CD4-positive, alpha-beta T cell treated with Interferon gamma for 1 hour (primary cell): Measurements from ENCODE around the gene ABHD10.
A peak's percentile ranks its signal among the peaks of the same experiment; 100 is the strongest.

Experiments
- DNase-seq: peaks from one replicate; pipeline ENCODE4 v3.0.0-alpha.2; 2020

ABHD10 gene

DNA sequence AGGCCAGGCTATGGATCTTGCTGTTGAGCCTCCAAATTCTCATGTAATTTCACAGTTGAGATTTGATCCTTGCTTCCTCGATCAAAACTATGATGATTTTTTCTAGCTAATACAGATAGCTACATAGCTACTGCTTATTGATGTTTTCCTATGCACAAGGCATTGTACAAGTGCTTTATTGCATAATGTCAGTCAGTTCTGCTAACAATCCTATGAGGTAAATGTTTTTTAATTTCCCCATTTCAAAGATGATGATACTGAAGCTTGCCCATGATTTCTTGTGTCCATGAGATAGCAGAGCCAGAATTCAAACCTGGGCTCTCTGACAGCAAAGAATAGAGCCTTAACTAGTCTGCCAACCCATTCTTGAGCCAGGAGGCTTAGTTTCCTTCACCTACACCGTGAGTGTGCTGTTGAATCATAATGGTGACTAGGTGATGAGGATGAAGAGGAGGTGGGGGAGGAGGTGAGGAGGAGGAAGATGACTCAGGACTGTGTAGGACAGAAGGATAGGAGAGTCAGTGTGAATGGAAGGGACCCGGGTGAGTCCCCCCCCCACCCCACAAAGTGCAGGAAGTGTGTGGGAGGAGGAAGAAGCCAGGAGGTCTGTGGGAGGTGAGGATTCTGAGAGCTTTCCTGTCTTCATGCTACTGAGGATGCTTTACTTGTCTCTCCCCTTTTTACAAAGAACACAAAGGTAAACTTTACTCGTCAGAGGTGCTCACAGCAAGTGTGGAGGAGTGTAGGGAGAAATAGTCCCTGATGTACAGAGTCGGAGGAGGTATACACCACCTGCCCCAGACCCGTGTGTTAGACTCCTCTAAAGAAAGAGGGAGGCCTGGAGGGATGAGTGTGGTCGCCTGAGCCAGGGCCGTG is 23.5 kb downstream of the ABHD10 start:
- no peak for DNase-seq

DNA sequence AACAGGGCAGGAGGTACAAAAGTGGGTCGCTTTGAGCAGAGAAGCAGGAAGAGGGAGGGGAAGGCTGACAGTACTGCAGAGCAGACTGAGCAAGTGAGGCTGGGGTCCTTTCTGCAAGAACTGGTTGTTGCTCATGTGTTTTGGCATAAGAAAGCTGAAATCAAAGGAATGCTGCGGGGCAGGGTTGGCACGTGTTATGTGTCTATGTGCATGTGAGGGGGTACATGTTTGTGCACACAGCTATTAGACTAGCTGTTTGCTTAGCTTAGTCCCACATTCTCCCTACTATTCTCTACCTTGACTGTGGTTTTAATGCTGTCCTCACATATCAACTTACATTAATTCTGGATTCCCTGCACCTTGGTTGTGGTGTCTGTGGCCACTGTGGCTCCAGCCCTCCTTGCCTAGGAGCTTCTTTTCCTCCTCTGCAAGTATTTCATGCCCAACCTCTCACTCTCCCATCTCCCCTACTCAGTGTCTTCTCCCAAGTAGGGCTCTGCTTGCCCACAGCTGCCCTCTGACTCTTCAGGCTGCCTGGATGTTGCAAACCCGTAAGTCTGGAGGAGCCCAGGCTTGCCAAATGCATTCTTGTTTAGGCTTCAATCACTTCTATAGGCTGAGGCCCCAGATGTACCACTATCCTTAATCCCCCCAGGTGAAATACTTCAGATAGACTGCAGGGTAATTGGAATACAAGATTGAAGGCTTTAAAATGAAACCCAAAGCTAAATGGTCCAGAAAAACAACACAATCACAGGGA is 24.7 kb downstream of the ABHD10 start:
- no peak for DNase-seq

DNA sequence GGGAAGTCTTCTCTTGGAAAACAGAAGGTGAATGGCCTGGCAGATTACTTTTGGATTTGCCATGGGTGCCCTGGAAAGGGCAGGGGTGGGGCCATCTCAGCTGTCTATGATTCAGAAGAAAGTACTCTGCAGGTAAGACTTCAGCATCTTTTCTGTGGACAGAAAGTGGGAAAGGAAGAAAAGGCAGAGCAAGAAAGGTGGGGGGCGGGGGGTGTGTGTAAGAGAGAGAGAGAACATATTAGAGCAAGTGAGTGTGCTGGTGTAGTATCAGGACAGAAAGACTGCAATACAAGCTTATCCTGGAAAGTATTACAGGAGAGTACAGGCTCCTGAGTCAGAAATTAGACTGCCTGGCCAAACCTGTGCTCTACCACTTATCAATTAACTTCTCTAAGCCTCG is 25.4 kb downstream of the ABHD10 start:
- no peak for DNase-seq

GRCh38 chr3:112004669-112005068 is 25.8 kb downstream of the ABHD10 start:
- no peak for DNase-seq

DNA sequence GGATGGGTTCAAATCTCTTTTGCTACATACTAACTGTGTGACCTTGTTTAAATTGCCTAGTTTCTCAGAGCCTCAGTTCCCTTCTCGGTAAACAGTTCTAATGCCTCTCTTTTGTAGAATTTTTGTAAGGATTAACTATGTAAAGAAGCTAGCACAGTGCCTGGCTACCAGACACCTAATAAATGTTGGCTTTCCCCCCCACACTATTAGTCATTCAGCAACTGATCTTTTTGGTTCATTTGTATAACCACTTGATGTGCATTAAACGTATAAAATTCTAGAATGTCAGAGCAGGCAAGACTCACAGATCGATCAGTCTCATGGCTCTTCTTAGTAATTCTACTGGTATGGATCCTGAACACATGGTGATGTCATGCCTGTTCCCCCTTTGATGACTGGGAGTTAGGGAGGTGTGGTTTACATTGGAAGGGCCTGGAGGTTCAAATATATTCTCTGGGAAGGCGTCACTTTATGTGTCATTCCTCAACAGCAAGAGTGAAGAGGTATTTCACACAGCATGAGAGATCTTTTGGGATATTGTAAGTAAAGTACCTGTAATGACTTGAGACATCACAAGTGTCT is 26.4 kb downstream of the ABHD10 start:
- no peak for DNase-seq

DNA sequence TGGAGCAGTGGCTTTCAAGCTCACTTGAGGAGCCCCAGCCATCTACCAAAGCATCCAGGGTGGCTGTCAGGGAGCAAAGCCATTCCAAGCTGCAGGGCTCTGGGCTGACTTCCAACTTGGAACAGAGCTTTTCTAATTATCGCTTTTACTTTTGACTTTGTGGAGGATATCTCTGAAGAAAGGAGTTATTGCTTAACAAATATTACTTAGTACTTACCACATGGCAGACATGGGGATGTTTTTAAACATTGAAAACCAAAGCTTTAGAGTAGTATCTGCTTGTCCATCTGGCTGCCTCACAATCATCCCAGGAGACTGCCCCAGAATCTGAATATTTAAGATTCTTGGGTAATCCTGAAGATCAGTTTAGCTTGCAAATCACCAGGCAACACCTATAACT is 28.8 kb downstream of the ABHD10 start:
- DNase-seq: no peak

DNA sequence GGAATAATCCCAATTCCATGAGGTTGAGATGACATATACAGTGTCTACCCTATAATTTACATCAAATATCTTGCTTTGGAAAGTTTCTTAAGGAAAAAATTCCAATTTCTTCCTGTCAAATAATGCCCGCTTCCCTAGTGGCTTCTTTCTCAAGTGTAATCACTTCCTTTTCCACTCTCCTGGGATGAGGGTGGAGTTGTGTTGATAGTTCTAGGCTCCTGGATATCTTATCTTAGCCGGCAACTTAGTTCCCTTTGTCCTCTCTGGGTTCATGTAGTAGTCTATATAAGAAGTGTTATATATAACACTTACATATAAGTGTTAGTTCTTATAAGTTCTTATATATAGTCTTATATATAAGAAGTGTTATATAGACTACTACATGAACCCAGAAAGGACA is 30.8 kb downstream of the ABHD10 start:
- no peak for DNase-seq

GRCh38 chr3:112010636-112011035 is 31.8 kb downstream of the ABHD10 start:
- DNase-seq: no peak

DNA sequence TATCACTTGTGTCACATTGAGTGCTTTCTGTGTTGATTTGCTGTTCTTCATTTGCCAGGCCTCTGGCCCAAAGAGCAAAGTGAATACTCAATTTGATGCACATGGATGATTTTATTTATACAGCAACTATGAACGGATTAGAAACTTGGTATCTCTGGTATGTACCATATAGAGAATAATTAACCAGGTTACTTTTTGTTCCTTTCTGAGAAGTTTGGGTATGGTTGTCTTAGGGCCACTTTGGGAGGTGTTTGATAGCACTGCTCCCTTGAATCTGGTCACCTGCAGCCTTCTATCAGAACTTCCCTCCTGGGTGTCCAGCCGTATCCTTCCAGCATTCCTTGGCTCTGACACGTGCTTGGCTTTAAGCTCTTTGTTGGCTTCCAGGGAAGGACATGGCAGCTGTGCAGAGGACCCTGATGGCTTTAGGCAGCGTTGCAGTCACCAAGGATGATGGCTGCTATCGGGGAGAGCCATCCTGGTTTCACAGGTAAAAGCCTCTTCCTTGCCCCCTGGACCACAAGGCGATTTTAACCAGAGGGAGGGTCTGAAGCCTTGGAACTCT is 32.6 kb downstream of the ABHD10 start:
- DNase-seq: no peak

- no peak for DNase-seq
Observed at GRCh38 chr3:112012205-112012992, 33.6 kb downstream of the ABHD10 start.

DNA sequence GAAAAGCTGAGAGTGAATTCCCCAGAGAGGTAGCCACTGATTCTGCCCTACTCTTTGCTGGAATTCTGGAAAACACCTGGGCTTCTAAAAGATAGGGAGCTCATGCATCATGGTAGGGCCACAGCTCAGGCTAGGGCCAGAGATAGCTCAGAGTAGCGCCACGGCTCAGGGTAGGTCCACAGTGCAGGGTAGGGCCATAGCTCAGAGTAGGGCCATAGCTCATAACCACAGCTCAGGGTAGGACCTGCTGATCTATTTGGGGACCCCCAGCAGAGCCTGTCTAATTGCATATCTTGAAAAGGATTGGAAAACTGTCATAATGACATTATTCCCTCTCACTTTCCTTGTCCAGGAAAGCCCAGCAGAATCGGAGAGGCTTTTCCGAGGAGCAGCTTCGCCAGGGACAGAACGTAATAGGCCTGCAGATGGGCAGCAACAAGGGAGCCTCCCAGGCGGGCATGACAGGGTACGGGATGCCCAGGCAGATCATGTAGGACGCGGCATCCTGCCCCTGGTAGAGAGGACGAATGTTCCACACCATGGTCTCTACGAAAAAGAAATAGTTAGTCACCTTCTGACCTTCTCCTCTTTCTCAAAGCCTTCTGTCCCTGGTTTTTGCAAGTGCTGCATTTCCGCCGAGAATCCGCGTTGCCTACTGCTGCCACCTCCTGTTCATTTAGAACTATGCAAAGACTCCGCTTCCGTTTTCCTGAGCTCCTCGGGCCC is 34.4 kb downstream of the ABHD10 start:
- peak; percentile 42 for DNase-seq

- DNase-seq: no peak
Observed at GRCh38 chr3:112013784-112014143, 34.9 kb downstream of the ABHD10 start.

DNA sequence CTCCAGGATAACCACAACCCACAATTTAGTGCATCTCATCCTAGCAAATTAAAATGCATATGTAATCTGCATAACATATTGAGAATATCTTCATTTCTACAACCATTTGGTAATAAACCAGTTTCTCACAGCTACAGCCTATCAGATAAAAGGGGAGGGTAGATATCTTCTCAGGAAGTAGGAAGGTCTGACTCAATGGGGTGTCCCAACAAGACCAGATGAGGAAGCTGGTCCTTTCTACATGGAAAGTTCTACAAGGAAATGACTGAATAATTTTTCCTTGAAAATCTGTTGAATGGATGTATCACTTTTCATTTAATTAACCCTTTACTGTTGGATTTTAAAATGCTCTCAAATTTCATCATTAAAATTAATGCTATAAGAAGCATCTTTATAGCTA is 38.3 kb downstream of the ABHD10 start:
- no peak for DNase-seq

- DNase-seq: no peak
Observed at GRCh38 chr3:112018712-112019111, 39.9 kb downstream of the ABHD10 start.

- no peak for DNase-seq
Observed at GRCh38 chr3:112019716-112020115, 40.9 kb downstream of the ABHD10 start.

- DNase-seq: no peak
Observed at GRCh38 chr3:112020674-112021085, 41.9 kb downstream of the ABHD10 start.

- DNase-seq: no peak
Observed at GRCh38 chr3:112027142-112027541, 48.3 kb downstream of the ABHD10 start.

DNA sequence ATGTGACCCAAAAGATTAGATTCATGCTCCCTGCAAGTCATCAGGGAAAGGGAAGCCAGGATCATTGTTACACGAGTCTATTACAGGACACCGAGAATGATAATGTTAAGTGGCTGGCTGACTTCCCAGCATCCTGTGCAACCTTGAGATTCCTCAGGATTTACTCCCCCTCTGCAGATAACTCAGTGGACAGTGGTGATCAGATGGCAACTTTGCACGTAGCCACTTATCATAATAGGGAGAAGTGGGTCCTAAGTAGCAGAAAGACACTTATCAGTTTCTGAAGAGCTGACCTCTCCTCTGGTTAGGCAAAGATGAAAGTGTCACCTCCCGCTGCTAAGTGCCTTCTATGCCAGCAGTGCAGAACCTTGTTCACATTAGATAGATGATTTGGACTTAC is 49.0 kb downstream of the ABHD10 start:
- no peak for DNase-seq

- no peak for DNase-seq
Observed at GRCh38 chr3:112030901-112031300, 52.1 kb downstream of the ABHD10 start.

DNA sequence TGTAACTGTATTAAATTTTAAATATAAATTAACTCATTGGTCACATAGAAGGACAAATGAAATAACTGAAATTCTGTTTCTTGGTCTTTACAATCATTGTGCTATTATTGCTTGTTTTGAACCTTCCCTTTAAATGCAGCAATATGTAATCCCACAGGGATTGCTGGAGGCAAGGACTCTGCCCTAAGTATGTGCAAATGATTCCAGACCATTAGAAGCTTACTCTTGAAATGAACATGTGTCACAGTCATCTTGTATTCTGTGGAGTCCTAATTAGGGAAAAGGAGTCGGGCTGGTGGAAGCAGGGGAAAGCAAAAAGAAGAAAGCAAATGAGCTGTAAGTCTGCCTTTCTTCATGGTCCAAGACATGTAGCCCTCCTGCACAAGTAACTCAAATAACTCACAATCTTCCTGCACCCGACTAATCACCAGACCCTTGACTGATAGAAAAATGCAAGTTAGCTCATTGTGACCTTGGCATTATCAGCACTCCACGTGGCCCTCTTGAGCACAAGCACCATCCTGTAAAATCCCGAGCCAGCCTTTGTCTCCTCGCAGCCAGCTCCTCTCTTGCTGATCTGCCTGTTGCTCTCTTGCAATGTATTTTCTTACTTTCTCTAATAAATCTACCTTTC is 53.4 kb downstream of the ABHD10 start:
- DNase-seq: no peak

- no peak for DNase-seq
Observed at GRCh38 chr3:112034436-112034835, 55.6 kb downstream of the ABHD10 start, which contains the start of gene TMPRSS7. TSS of gene TMPRSS7 (plus strand) at chr3:112034736. CDS start at chr3:112034846, 110 bp downstream.
